Hematopoietic multipotent progenitor cell treated with erythropoietin and hydrocortisone succinate and interleukin-3 and kit ligand, for 17 days (in vitro differentiated cells): ENCODE measurements around the gene TM6SF1.
A peak's percentile ranks its signal among the peaks of the same experiment; 100 is the strongest.
"Not testable (repeated sequence)": the region's sequence is repeated elsewhere in the genome, so short reads cannot be mapped to it uniquely, and the experiment has no call there.

ENCODE experiments used
- DNase-seq: peaks from one replicate; pipeline ENCODE4 v3.0.0-alpha.2; 2015; ENCODE audit warnings: low spot score

Gene TM6SF1

GRCh38 chr15:83115831-83116565 lies 8.6 kb downstream of the TM6SF1 start:
- no peak for DNase-seq

GRCh38 chr15:83118291-83118827 lies 10.9 kb downstream of the TM6SF1 start:
- DNase-seq = no peak

GRCh38 chr15:83118968-83119367 lies 11.5 kb downstream of the TM6SF1 start:
- no peak for DNase-seq

- DNase-seq = no peak
Measured at GRCh38 chr15:83119968-83120581, 12.6 kb downstream of the TM6SF1 start.

GRCh38 chr15:83123529-83123928 lies 16.1 kb downstream of the TM6SF1 start:
- DNase-seq = no peak

- DNase-seq = no peak
Measured at GRCh38 chr15:83127547-83128150, 20.2 kb downstream of the TM6SF1 start.

GRCh38 chr15:83129791-83130190 lies 22.3 kb downstream of the TM6SF1 start:
- DNase-seq = no peak

GRCh38 chr15:83132861-83133523 lies 25.5 kb downstream of the TM6SF1 start:
- DNase-seq = no peak

GRCh38 chr15:83142151-83142550 lies 34.7 kb downstream of the TM6SF1 start:
- DNase-seq = not testable (repeated sequence)

- DNase-seq = no peak
Measured at GRCh38 chr15:83144771-83145170, 37.3 kb downstream of the TM6SF1 start.

- DNase-seq = no peak
Measured at GRCh38 chr15:83153288-83153687, 45.8 kb downstream of the TM6SF1 start.

GRCh38 chr15:83155942-83156341 lies 48.5 kb downstream of the TM6SF1 start:
- DNase-seq = no peak

GRCh38 chr15:83158393-83158792 lies 50.9 kb downstream of the TM6SF1 start:
- DNase-seq = no peak

- no peak for DNase-seq
Measured at GRCh38 chr15:83160741-83161140, 53.3 kb downstream of the TM6SF1 start.

GRCh38 chr15:83163032-83163431 lies 55.6 kb downstream of the TM6SF1 start:
- no peak for DNase-seq

- DNase-seq = no peak
Measured at GRCh38 chr15:83164111-83164770, 56.8 kb downstream of the TM6SF1 start.

- peak; percentile 12 for DNase-seq
Measured at GRCh38 chr15:83164771-83165404, 57.4 kb downstream of the TM6SF1 start.

GRCh38 chr15:83166218-83166617 lies 58.8 kb downstream of the TM6SF1 start:
- no peak for DNase-seq

- no peak for DNase-seq
Measured at GRCh38 chr15:83166830-83167229, 59.4 kb downstream of the TM6SF1 start.

GRCh38 chr15:83169576-83169975 lies 62.1 kb downstream of the TM6SF1 start:
- DNase-seq = not testable (repeated sequence)

- no peak for DNase-seq
Measured at GRCh38 chr15:83170474-83171165, 63.2 kb downstream of the TM6SF1 start.
